MCF 10A (cell line): ENCODE results near the gene HIC2. TPM values are rescaled to one million over a fixed set of nuclear protein-coding genes. Genes with fewer than 3 reads are reported as not detected.
"Not testable (repeated sequence)": the region's sequence is repeated elsewhere in the genome, so short reads cannot be mapped to it uniquely, and the experiment has no call there.

ENCODE experiments used
- BruUV-seq: library from RNA; stranded (reverse); fragments of 400-500 nt; replicated peaks from 2 replicates; lab custom pipeline; 2021; lab: Mats Ljungman, UMichigan
- CTCF ChIA-PET: fragments of 300-600 bp; sonication (Branson Sonifier 250); formaldehyde crosslinking; extraction: SDS; loops from one replicate; lab custom pipeline; 2021; ENCODE audit warnings: antibody characterized with exemption, inconsistent platforms; lab: Yijun Ruan, JAX
- POLR2A ChIA-PET: fragments of 300-600, 350-650 bp; sonication (Branson Sonifier 250); formaldehyde crosslinking; extraction: SDS; loops from one replicate; lab custom pipeline; 2020; ENCODE audit warnings: antibody characterized with exemption, inconsistent platforms; lab: Yijun Ruan, JAX
- DNase-seq: peaks from one replicate; pipeline ENCODE4 v3.0.0-alpha.2; 2018; ENCODE audit not compliant: unreplicated experiment
- H3K27ac Mint-ChIP-seq: one replicate; pipeline ENCODE4 v1.8.0; 2022; ENCODE audit warnings: mild to moderate bottlenecking, low read depth, mixed read lengths; ENCODE audit not compliant: unreplicated experiment
- H3K27me3 Mint-ChIP-seq: one replicate; pipeline ENCODE4 v1.8.0; 2022; ENCODE audit warnings: mixed read lengths; ENCODE audit not compliant: insufficient read depth, unreplicated experiment
- H3K36me3 Mint-ChIP-seq: one replicate; pipeline ENCODE4 v1.8.0; 2022; ENCODE audit warnings: mild to moderate bottlenecking, moderate library complexity, mixed read lengths; ENCODE audit not compliant: insufficient read depth, unreplicated experiment
- H3K4me1 Mint-ChIP-seq: one replicate; pipeline ENCODE4 v1.8.0; 2022; ENCODE audit warnings: mixed read lengths; ENCODE audit not compliant: insufficient read depth, unreplicated experiment
- H3K4me3 Mint-ChIP-seq: one replicate; pipeline ENCODE4 v1.8.0; 2022; ENCODE audit warnings: mild to moderate bottlenecking, moderate library complexity, mixed read lengths; ENCODE audit not compliant: unreplicated experiment
- H3K9me3 Mint-ChIP-seq: one replicate; pipeline ENCODE4 v1.8.0; 2022; ENCODE audit warnings: mixed read lengths; ENCODE audit not compliant: unreplicated experiment
- intact Hi-C: fragments of 100-400 bp; cut with micrococcal nuclease; formaldehyde crosslinking; loops from 2 replicates; pipeline ENCODE4 v1.14.1; 2022
- total RNA-seq: library from RNA; stranded (reverse); gene quantifications from 2 replicates; pipeline ENCODE4 v1.2.3, GENCODE V29; 2022

Gene HIC2
- total RNA-seq, 1 experiment from 2014 or later: 2.2 TPM

GRCh38 chr22:21498489-21498888 lies 81.3 kb downstream of the HIC2 start:
- H3K27ac Mint-ChIP-seq, H3K4me1 Mint-ChIP-seq, CTCF ChIA-PET, POLR2A ChIA-PET, intact Hi-C loops, H3K4me3 Mint-ChIP-seq, H3K36me3 Mint-ChIP-seq, H3K27me3 Mint-ChIP-seq, BruUV-seq, H3K9me3 Mint-ChIP-seq, DNase-seq: not testable (repeated sequence)

- H3K9me3 Mint-ChIP-seq, H3K27ac Mint-ChIP-seq, BruUV-seq: not testable (repeated sequence)
Measured at GRCh38 chr22:21499623-21500506, 82.7 kb downstream of the HIC2 start.

More at GRCh38 chr22:21499623-21500506, 82.7 kb downstream of the HIC2 start:
- H3K36me3 Mint-ChIP-seq, intact Hi-C loops, H3K27me3 Mint-ChIP-seq, H3K4me3 Mint-ChIP-seq, DNase-seq, H3K4me1 Mint-ChIP-seq, CTCF ChIA-PET, POLR2A ChIA-PET: not testable (repeated sequence)

Other genes starting within 250 kb of the HIC2 start
- gene RIMBP3B, start 33.6 kb upstream of the HIC2 start, total RNA-seq: not detected in 2 replicates
- 0.75 and 1.4 TPM in 2 replicates for gene TMEM191C, start 50.0 kb downstream of the HIC2 start, total RNA-seq
- 0.14 and 0.20 TPM in 2 replicates for gene RIMBP3C, start 134.1 kb downstream of the HIC2 start, total RNA-seq
- 44.2 and 49.0 TPM in 2 replicates for gene UBE2L3, start 150.3 kb downstream of the HIC2 start, total RNA-seq
- 58.6 and 83.5 TPM in 2 replicates for gene YDJC, start 212.7 kb downstream of the HIC2 start, total RNA-seq
- gene CCDC116, start 215.4 kb downstream of the HIC2 start, total RNA-seq: 0.21 TPM in 1 of 2 replicates, not detected in the other
- 91.5 and 123 TPM in 2 replicates for gene SDF2L1, start 224.9 kb downstream of the HIC2 start, total RNA-seq
- 34.4 and 41.3 TPM in 2 replicates for gene PPIL2, start 248.6 kb downstream of the HIC2 start, total RNA-seq